A549 (cell line): ENCODE measurements around the gene FXYD4. TPM values are rescaled to one million over a fixed set of nuclear protein-coding genes. Genes with fewer than 3 reads are reported as not detected.

Experiments used
- ATAC-seq, 2 experiments: fragments of 200-7000 bp in 1 of 2; fragments of >200 bp in 1 of 2; cut with Nextera tagmentation in 1 of 2; cut with Tn5 transposase in 1 of 2; 3 replicates each; pipeline versions ENCODE4 v1.8.0 to v1.9.1; 2018 to 2020; ENCODE audit warnings: mild to moderate bottlenecking in 1 of 2, moderate library complexity in 1 of 2
- CTCF ChIA-PET: fragments of 300-600 bp; sonication (Branson Sonifier 250); formaldehyde crosslinking; extraction: SDS; loops from one replicate; lab custom pipeline; 2021; ENCODE audit warnings: antibody characterized with exemption, inconsistent platforms; lab: Yijun Ruan, JAX
- POLR2A ChIA-PET: fragments of 350-600 bp; formaldehyde crosslinking; extraction: SDS; loops from one replicate; lab custom pipeline; 2021; ENCODE audit warnings: antibody characterized with exemption, inconsistent platforms; lab: Yijun Ruan, JAX
- DNase-seq, 2 experiments: peaks; one replicate each; pipeline versions ENCODE4 v3.0.0 to v3.0.0-alpha.2; 2011 to 2016; ENCODE audit warnings: low read depth in 1 of 2, low spot score in 1 of 2
- FAIRE-seq: peaks from 2 replicates; lab custom pipeline; 2011; peaks lifted over from hg19 to GRCh38; lab: Jason Lieb, UNC
- H3K27ac ChIP-seq, 2 experiments: fragments of >200 bp; sonication (Bioruptor Twin); formaldehyde crosslinking; 3 replicates each; pipeline ENCODE4 v1.5.1; 2016 to 2017
- H3K4me1 ChIP-seq: fragments of >200 bp; sonication (Bioruptor Twin); formaldehyde crosslinking; 3 replicates; pipeline ENCODE4 v1.6.1; 2016
- H3K4me2 ChIP-seq: fragments of >200 bp; sonication (Bioruptor Twin); formaldehyde crosslinking; 3 replicates; pipeline ENCODE4 v1.6.1; 2016
- H3K4me3 ChIP-seq: fragments of >200 bp; sonication (Bioruptor Twin); formaldehyde crosslinking; 3 replicates; pipeline ENCODE4 v1.5.1; 2016
- H3K9me3 ChIP-seq: fragments of >200 bp; sonication (Bioruptor Twin); formaldehyde crosslinking; 3 replicates; pipeline ENCODE4 v1.6.1; 2016
- BHLHE40 ChIP-seq: IDR thresholded peaks from 2 replicates; pipeline ENCODE4 v1.6.1; 2012; ENCODE audit warnings: low read depth, low read length, inconsistent platforms
- CBX8 ChIP-seq: fragments of 200-600 bp; sonication (generic); IDR thresholded peaks from 2 replicates; pipeline ENCODE4 v1.6.1; 2016
- ELK1 ChIP-seq: fragments of 150-350 bp; IDR thresholded peaks from 2 replicates; pipeline ENCODE4 v1.6.1; 2014; ENCODE audit warnings: low read depth, mild to moderate bottlenecking, low read length
- FOSL2 ChIP-seq, 2 experiments: fragments of 450-650 bp in 1 of 2; fragments of >200 bp in 1 of 2; sonication (Bioruptor Twin) in 1 of 2; formaldehyde crosslinking; IDR thresholded peaks; 2 replicates each; pipeline versions ENCODE4 v1.5.0 to v1.6.1; 2016 to 2020; ENCODE audit warnings: mild to moderate bottlenecking in 1 of 2, moderate library complexity in 1 of 2
- FOXS1 ChIP-seq: fragments of 250-450 bp; sonication (Bioruptor Pico); IDR thresholded peaks from 2 replicates; pipeline ENCODE4 v1.5.0; 2020; ENCODE audit warnings: mild to moderate bottlenecking, moderate library complexity
- GATA3 ChIP-seq: IDR thresholded peaks from 2 replicates; pipeline ENCODE4 v1.6.1; 2012; ENCODE audit warnings: borderline replicate concordance
- HDAC2 ChIP-seq: fragments of 200-600 bp; sonication (generic); IDR thresholded peaks from 2 replicates; pipeline ENCODE4 v1.6.1; 2016
- HOXB13 ChIP-seq: fragments of 250-450 bp; sonication (Bioruptor Pico); IDR thresholded peaks from 2 replicates; pipeline ENCODE4 v1.5.0; 2020; ENCODE audit warnings: low read depth, mild to moderate bottlenecking, moderate library complexity
- KDM1A ChIP-seq: fragments of 200-600 bp; sonication (generic); IDR thresholded peaks from 2 replicates; pipeline ENCODE4 v1.6.1; 2016; ENCODE audit warnings: low read depth, mild to moderate bottlenecking
- KDM5A ChIP-seq: fragments of 200-600 bp; sonication (generic); IDR thresholded peaks from 2 replicates; pipeline ENCODE4 v1.6.1; 2016; ENCODE audit warnings: antibody characterized with exemption, mild to moderate bottlenecking
- MAX ChIP-seq: IDR thresholded peaks from 2 replicates; pipeline ENCODE4 v1.6.1; 2012
- MAZ ChIP-seq: fragments of 150-350 bp; IDR thresholded peaks from 2 replicates; pipeline ENCODE4 v1.6.1; 2014; ENCODE audit warnings: antibody characterized with exemption, low read depth, low read length, borderline replicate concordance
- NR3C1 ChIP-seq: fragments of >200 bp; sonication (Bioruptor Twin); formaldehyde crosslinking; IDR thresholded peaks from 3 replicates; pipeline ENCODE4 v1.6.1; 2017
- PHF8 ChIP-seq: fragments of 200-600 bp; sonication (generic); IDR thresholded peaks from 2 replicates; pipeline ENCODE4 v1.6.1; 2016; ENCODE audit warnings: low read depth, mild to moderate bottlenecking, antibody characterized with exemption, moderate library complexity, borderline replicate concordance
- POLR2A ChIP-seq: IDR thresholded peaks from 2 replicates; pipeline ENCODE4 v1.6.1; 2012; ENCODE audit warnings: mild to moderate bottlenecking, low read length
- REST ChIP-seq: fragments of 200-600 bp; sonication (generic); IDR thresholded peaks from 2 replicates; pipeline ENCODE4 v1.6.1; 2016; ENCODE audit warnings: antibody characterized with exemption, mild to moderate bottlenecking, moderate library complexity
- ZNF302 ChIP-seq: fragments of 250-450 bp; sonication (Bioruptor Pico); IDR thresholded peaks from 2 replicates; pipeline ENCODE4 v1.9.0; 2021; ENCODE audit warnings: inconsistent platforms, mild to moderate bottlenecking, moderate library complexity
- ZSCAN20 ChIP-seq: fragments of 250-450 bp; sonication (Bioruptor Pico); IDR thresholded peaks from 2 replicates; pipeline ENCODE4 v1.8.0; 2022; ENCODE audit warnings: mild to moderate bottlenecking, moderate library complexity
- WGBS: methylation state at CpG from one replicate; pipeline ENCODE4 v1.1.6; 2017; ENCODE audit errors: missing lambda C conversion rate; 5-methylcytosine and 5-hydroxymethylcytosine counted together
- polyA plus RNA-seq, 4 experiments: library from polyadenylated mRNA; depleted of rRNA in 3 of 4; stranded (reverse); fragments of >200 nt; fragmentation: RNase III in 1 of 4; extraction: RNeasy Plus Mini Kit Qiagen cat#74134 plus additional on column Dnase treatment in 1 of 4; gene quantifications; 2 replicates in 3 of 4; 3 replicates in 1 of 4; pipeline ENCODE4 v1.2.3, GENCODE V29; 2011 to 2017

FXYD4 gene
- polyA plus RNA-seq, 2 of the 4 experiments (the other 2 are of a cell fraction): not detected

GRCh38 chr10:43353495-43354329 is 17.7 kb upstream of the FXYD4 start:
- Histone ChIP-seq H3K9me3 (no peaks in the 10 kb centered on the region), H3K4me2 (peak overlapping the region; percentile 55), H3K4me1 (peaks cover 42% of the 10 kb centered on the region), H3K27ac (peak overlapping the region; percentile 49 to 77), H3K4me3 (no peak overlapping the region)
- TF ChIP-seq FOSL2 (IDR thresholded peaks at IDR 0.05) (0 out of 2 replicates have a peak, but pooled peaks have one; percentile 19), FOSL2 (CRISPR knock-in tag; IDR thresholded peaks at IDR 0.05) (peak; percentile 52; the same call in 1 of the 2 replicates), FOXS1 (CRISPR knock-in tag) (no peak), GATA3 (0 out of 2 replicates have a peak, but pooled peaks have one; percentile 5)
- FAIRE-seq (no peak), DNase-seq (peak in 1 of 2 experiments; percentile 49), ATAC-seq (peak in 1 of 2 experiments; percentile 54; a peak in 3 of 6 replicates)
- WGBS: 2% methylated on average over 3 of the region's 3 CpGs
- ChIA-PET POLR2A (interaction anchor here (0.6 kb wide), 1 partner anchor 43 kb away, joined by 3 read pairs; no protein-coding TSS in a partner anchor), CTCF (interaction anchor here (0.6 to 11.0 kb wide), 12 partner anchors 13 to 248 kb away, joined by 3 to 234 read pairs (median 4); no protein-coding TSS in a partner anchor)

- FAIRE-seq (no peak), DNase-seq (no peak), ATAC-seq (peak in 1 of 2 experiments; percentile 15; a peak in 1 of 6 replicates)
- Histone ChIP-seq H3K4me2 (peak overlapping the region; percentile 55), H3K9me3 (no peaks in the 10 kb centered on the region), H3K4me3 (no peak overlapping the region), H3K27ac (peak overlapping the region; percentile 49 to 77), H3K4me1 (peaks cover 40% of the 10 kb centered on the region)
- CTCF ChIA-PET: interaction anchor here (0.6 to 11.0 kb wide), 7 partner anchors 14 to 249 kb away, joined by 3 to 234 read pairs (median 4); no protein-coding TSS in a partner anchor
- POLR2A ChIA-PET: interaction anchor here (0.5 kb wide), 1 partner anchor 55 kb away, joined by 3 read pairs; no protein-coding TSS in a partner anchor
- TF ChIP-seq FOXS1 (CRISPR knock-in tag) (no peak), KDM5A (no peak), ZNF302 (CRISPR knock-in tag) (no peak), HDAC2 (no peak), PHF8 (no peak), KDM1A (no peak), MAX (no peak), BHLHE40 (no peak), ZSCAN20 (CRISPR knock-in tag) (no peak), ELK1 (no peak), NR3C1 (no peak), CBX8 (no peak), REST (no peak)
- WGBS: 57% methylated on average over 2 of the region's 2 CpGs
Observed at GRCh38 chr10:43354330-43354635, 17.2 kb upstream of the FXYD4 start.

- H3K4me3 ChIP-seq: no peak overlapping the region
- POLR2A ChIA-PET: interaction anchor here (0.5 kb wide), 1 partner anchor 55 kb away, joined by 3 read pairs; no protein-coding TSS in a partner anchor
- no peak for FAIRE-seq
- TF ChIP-seq POLR2A: no peak
- no peak for TF ChIP-seq REST
- no peak for TF ChIP-seq MAZ
- no peak for TF ChIP-seq ZSCAN20 (CRISPR knock-in tag)
- no peak for TF ChIP-seq HOXB13 (CRISPR knock-in tag)
- peak overlapping the region; percentile 68 to 77; a peak in 5 of 6 replicates for H3K27ac ChIP-seq
- H3K4me2 ChIP-seq: no peak overlapping the region
- DNase-seq: no peak
- CTCF ChIA-PET: interaction anchor here (0.9 to 11.0 kb wide), 4 partner anchors 26 to 239 kb away, joined by 3 to 234 read pairs (median 9); no protein-coding TSS in a partner anchor
- no peak for ATAC-seq
- WGBS: 10% methylated on average over 2 of the region's 2 CpGs
- peaks cover 40% of the 10 kb centered on the region for H3K4me1 ChIP-seq
- no peaks in the 10 kb centered on the region for H3K9me3 ChIP-seq
Observed at GRCh38 chr10:43354879-43355380, 16.5 kb upstream of the FXYD4 start.
